Transverse colon (tissue), 4 donors: ENCODE data around the gene GABRR3. TPM values are rescaled to one million over a fixed set of nuclear protein-coding genes. Genes with fewer than 3 reads are reported as not detected.

ENCODE experiments used
- DNase-seq: peaks from one replicate; pipeline ENCODE4 v3.0.0-alpha.2; 2019
- H3K27ac ChIP-seq, 4 donors: fragments of 200-600 bp; sonication (generic); 2 replicates each; pipeline ENCODE4 v1.5.1; 2016 to 2018; ENCODE audit warnings: inconsistent platforms in 4 of 4
- H3K27me3 ChIP-seq: fragments of 200-600 bp; sonication (generic); 2 replicates; pipeline ENCODE4 v1.5.1; 2017; ENCODE audit warnings: inconsistent platforms
- H3K36me3 ChIP-seq, 4 donors: fragments of 200-600 bp; sonication (generic); 2 replicates each; pipeline ENCODE4 v1.5.1; 2017 to 2019; ENCODE audit warnings: inconsistent platforms in 4 of 4
- H3K4me1 ChIP-seq, 4 donors: fragments of 200-600 bp; sonication (generic); 2 replicates each; pipeline ENCODE4 v1.5.1; 2017 to 2020; ENCODE audit warnings: inconsistent platforms in 4 of 4
- H3K4me3 ChIP-seq, 4 donors: fragments of 200-600 bp; sonication (generic); 1 replicate in 1 of 4; 2 replicates in 3 of 4; pipeline versions ENCODE4 v1.5.1 to v1.6.1; 2017 to 2019; ENCODE audit warnings: inconsistent platforms in 4 of 4
- H3K9me3 ChIP-seq, 2 donors: fragments of 200-600 bp; sonication (generic); 2 replicates each; pipeline ENCODE4 v1.5.1; 2017 to 2019; ENCODE audit warnings: inconsistent platforms in 2 of 2
- EP300 ChIP-seq: sonication (generic); formaldehyde crosslinking; IDR thresholded peaks from one replicate; pipeline ENCODE4 v1.6.1; 2017; ENCODE audit warnings: antibody characterized with exemption, low read depth
- POLR2A ChIP-seq: fragments of 450-650 bp; IDR thresholded peaks from one replicate; pipeline ENCODE4 v1.6.1; 2016; ENCODE audit warnings: antibody characterized with exemption, mild to moderate bottlenecking, moderate library complexity
- POLR2AphosphoS5 ChIP-seq, 3 donors: sonication (generic); formaldehyde crosslinking; IDR thresholded peaks; one replicate each; pipeline ENCODE4 v1.6.1; 2016; ENCODE audit warnings: antibody characterized with exemption in 3 of 3
- WGBS, 2 donors: methylation state at CpG; one replicate each; pipeline ENCODE4 v1.1.5; 2018; ENCODE audit warnings: low coverage in 1 of 2; 5-methylcytosine and 5-hydroxymethylcytosine counted together
- in situ Hi-C, 4 donors: fragments of 200-750 bp; cut with MboI; loops; one replicate each; pipeline versions ENCODE4 v1.15.0 to v1.15.1; 2017; ENCODE audit warnings: low sequenced_read_pairs in 3 of 4, low pct_ligation_motif_present in 1 of 4, low pct_unique_long_range_greater_than_20kb in 1 of 4
- intact Hi-C: fragments of 100-400 bp; cut with DNase I; formaldehyde crosslinking; loops from one replicate; pipeline ENCODE4 v1.15.1; 2023; ENCODE audit warnings: low total_unique reads
- total RNA-seq, 4 donors: library from RNA; depleted of rRNA; stranded (reverse); fragments of >200 nt; gene quantifications; one replicate each; pipeline ENCODE4 v1.1.0, GENCODE V29; 2016
- TF ChIP-seq, protein P1 (sequence below), 5 experiments: fragments of 200-600 bp in 3 of 5; fragments of 450-650 bp in 2 of 5; sonication (generic) in 3 of 5; IDR thresholded peaks; 1 replicate in 2 of 5; 2 replicates in 3 of 5; pipeline ENCODE4 v1.5.1; 2016 to 2017; ENCODE audit warnings: antibody characterized with exemption in 5 of 5, inconsistent platforms in 3 of 5, mild to moderate bottlenecking in 2 of 5, moderate library complexity in 1 of 5

The GABRR3 gene
- total RNA-seq, 4 donors from 2014 or later, result not detected

DNA sequence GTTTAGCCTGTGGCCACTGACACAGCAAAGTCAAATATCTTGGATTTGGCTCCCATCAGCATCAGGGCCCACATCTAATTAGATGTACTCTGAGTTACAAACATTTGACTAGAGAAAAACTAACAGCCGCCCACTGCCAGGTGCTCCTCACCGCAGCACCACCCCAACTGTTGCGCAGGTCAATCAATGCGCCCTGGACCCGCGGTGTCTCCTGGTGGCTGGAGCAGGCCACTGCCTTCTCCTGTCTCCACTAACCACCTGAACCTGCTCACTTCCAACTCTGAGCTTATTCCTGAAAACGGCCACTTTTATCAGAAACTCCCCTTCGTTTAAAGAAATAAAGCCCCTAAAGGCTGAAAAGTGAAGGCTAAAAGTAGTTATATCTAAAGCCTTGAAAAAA is 67.1 kb downstream of the GABRR3 start:
- H3K36me3 ChIP-seq, result no peaks in the 10 kb centered on the region
- H3K27me3 ChIP-seq, result no peaks in the 10 kb centered on the region
- no peaks in the 10 kb centered on the region for H3K9me3 ChIP-seq
- H3K27ac ChIP-seq, result no peak overlapping the region
- no peak overlapping the region for H3K4me3 ChIP-seq
- no peak for TF ChIP-seq POLR2A
- TF ChIP-seq POLR2AphosphoS5 (IDR thresholded peaks at IDR 0.05), result no peak
- TF ChIP-seq EP300, result no peak
- TF ChIP-seq, protein P1, sequence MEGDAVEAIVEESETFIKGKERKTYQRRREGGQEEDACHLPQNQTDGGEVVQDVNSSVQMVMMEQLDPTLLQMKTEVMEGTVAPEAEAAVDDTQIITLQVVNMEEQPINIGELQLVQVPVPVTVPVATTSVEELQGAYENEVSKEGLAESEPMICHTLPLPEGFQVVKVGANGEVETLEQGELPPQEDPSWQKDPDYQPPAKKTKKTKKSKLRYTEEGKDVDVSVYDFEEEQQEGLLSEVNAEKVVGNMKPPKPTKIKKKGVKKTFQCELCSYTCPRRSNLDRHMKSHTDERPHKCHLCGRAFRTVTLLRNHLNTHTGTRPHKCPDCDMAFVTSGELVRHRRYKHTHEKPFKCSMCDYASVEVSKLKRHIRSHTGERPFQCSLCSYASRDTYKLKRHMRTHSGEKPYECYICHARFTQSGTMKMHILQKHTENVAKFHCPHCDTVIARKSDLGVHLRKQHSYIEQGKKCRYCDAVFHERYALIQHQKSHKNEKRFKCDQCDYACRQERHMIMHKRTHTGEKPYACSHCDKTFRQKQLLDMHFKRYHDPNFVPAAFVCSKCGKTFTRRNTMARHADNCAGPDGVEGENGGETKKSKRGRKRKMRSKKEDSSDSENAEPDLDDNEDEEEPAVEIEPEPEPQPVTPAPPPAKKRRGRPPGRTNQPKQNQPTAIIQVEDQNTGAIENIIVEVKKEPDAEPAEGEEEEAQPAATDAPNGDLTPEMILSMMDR (IDR thresholded peaks at IDR 0.05), result no peak
- intact Hi-C loops, result no loop called here
- 98 to 100% methylated on average over 5 to 8 of the region's 8 CpGs for WGBS, 2 donors
- no peak for DNase-seq
- peaks cover 4 to 31% (median 15%) of the 10 kb centered on the region in 4 donors for H3K4me1 ChIP-seq
- in situ Hi-C loops, result no loop called here

DNA sequence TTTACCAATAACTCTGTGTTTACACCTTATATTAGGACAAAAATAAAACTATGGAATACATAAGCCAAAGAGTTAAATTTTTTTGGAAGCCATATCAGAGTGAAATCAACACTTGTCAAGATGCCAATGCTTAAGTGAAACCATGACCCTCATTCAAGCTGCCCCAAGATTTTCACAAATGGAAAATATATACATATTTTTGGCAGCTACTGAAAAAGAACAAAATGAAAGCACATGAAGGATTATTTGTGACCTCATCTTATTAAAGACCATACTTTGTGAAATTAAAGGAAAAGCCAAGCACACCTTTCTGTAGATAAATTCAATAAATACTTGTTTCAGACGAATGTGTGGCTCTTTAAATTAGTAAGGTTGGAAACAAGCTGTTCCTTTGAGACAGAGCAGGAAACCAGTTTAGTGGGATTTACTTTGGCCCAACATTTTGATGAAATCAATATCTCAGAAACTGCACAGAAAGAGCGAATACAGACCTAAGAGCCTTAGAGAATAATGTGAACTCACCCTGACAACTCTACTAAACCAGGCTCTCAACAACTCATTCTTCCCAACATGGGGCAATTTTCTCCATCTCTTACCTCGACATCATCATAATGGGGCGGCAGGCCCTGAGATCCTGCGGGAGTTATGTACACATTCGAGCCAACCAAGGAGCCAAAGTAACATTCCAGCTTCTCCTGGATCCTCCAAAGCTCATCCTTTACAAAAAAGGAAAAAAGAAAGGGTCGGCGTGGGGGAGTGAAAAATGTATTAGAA is 73.9 kb downstream of the GABRR3 start:
- DNase-seq, result no peak
- Histone ChIP-seq H3K4me3 (no peak overlapping the region), H3K4me1 (peaks cover 6 to 23% (median 10%) of the 10 kb centered on the region in 4 donors), H3K27ac (no peak overlapping the region), H3K27me3 (no peaks in the 10 kb centered on the region), H3K9me3 (no peaks in the 10 kb centered on the region), H3K36me3 (peaks cover 0 to 6% (median 0%) of the 10 kb centered on the region in 4 donors)
- in situ Hi-C loops (no loop called here), intact Hi-C loops (no loop called here)
- WGBS, 2 donors, result 89 to 90% methylated on average over 8 of the region's 8 CpGs
- TF ChIP-seq EP300, result no peak
- TF ChIP-seq POLR2A, result no peak
- TF ChIP-seq, protein P1 (IDR thresholded peaks at IDR 0.05), result no peak
- no peak for TF ChIP-seq POLR2AphosphoS5 (IDR thresholded peaks at IDR 0.05)

DNA sequence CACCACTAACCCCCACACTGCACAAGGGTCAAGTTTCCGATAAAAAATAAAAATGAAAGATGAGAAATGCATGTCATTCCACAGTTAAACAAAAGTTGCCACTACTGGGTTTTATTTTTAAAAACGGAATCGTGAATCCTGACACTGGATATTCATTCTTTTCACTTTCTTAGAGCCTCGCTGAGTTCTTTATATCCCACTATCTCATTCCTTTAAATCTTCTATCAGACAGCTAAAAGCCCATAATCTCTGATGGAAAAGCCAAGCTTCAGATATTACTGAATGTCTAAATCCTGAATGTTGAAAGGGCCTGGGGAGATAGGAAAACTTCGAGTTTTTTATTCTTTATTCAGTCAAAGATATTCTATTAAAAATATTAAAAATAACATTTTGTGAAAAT is 74.6 kb downstream of the GABRR3 start:
- Histone ChIP-seq H3K9me3 (no peaks in the 10 kb centered on the region), H3K4me3 (no peak overlapping the region), H3K4me1 (peaks cover 6 to 20% (median 10%) of the 10 kb centered on the region in 4 donors), H3K27ac (no peak overlapping the region), H3K27me3 (no peaks in the 10 kb centered on the region), H3K36me3 (peaks cover 0 to 6% (median 0%) of the 10 kb centered on the region in 4 donors)
- WGBS, 2 donors, result 84 to 91% methylated on average over 5 of the region's 5 CpGs
- TF ChIP-seq EP300, result no peak
- TF ChIP-seq POLR2AphosphoS5 (IDR thresholded peaks at IDR 0.05), result no peak
- TF ChIP-seq, protein P1 (IDR thresholded peaks at IDR 0.05), result no peak
- TF ChIP-seq POLR2A, result no peak
- no peak for DNase-seq
- intact Hi-C loops, result no loop called here
- in situ Hi-C loops, result no loop called here

DNA sequence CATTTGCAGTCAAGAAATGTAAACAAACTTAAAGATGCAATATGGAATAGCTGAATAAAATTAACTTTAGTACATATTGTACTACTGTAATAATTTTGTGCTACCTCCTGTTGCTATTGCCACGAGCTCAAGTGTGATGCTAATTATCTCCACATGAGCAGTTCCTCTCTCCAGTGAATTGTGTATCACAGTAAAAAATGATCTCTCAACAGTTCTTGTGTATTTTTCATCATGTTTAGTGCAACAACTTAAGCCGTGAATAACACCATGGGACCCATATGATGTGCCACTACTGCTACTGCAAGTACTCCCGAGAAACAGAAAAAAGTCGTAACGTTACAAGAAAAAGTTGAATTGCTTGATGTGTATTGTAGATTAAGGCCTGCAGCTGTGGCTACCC is 75.2 kb downstream of the GABRR3 start:
- intact Hi-C loops, result no loop called here
- no peak for DNase-seq
- WGBS, 2 donors, result 88 to 95% methylated on average over 5 of the region's 5 CpGs

More for the DNA sequence above, 75.2 kb downstream of the GABRR3 start:
- Histone ChIP-seq H3K4me1 (peaks cover 6 to 20% (median 10%) of the 10 kb centered on the region in 4 donors), H3K4me3 (no peak overlapping the region), H3K36me3 (peaks cover 0 to 6% (median 0%) of the 10 kb centered on the region in 4 donors), H3K27ac (no peak overlapping the region), H3K9me3 (no peaks in the 10 kb centered on the region), H3K27me3 (no peaks in the 10 kb centered on the region)
- TF ChIP-seq POLR2AphosphoS5 (IDR thresholded peaks at IDR 0.05) (no peak), POLR2A (no peak), EP300 (no peak)
- TF ChIP-seq, protein P1 (IDR thresholded peaks at IDR 0.05), result no peak
- in situ Hi-C loops, result no loop called here
